Activated naive CD8-positive, alpha-beta T cell treated with anti-CD3 and anti-CD28 coated beads for 36 hours (primary cell): ENCODE data around the gene RESP18. TPM values are rescaled to one million over a fixed set of nuclear protein-coding genes. Genes with fewer than 3 reads are reported as not detected.

Source experiments
- DNase-seq: peaks from one replicate; pipeline ENCODE4 v3.0.0; 2021
- H3K27ac Mint-ChIP-seq: one replicate; pipeline ENCODE4 v1.8.0; 2022; ENCODE audit warnings: mild to moderate bottlenecking, moderate library complexity, mixed read lengths
- H3K27me3 Mint-ChIP-seq: one replicate; pipeline ENCODE4 v1.8.0; 2022; ENCODE audit warnings: mild to moderate bottlenecking, mixed read lengths
- H3K36me3 Mint-ChIP-seq: one replicate; pipeline ENCODE4 v1.8.0; 2021; ENCODE audit warnings: mild to moderate bottlenecking, mixed read lengths
- H3K4me1 Mint-ChIP-seq: one replicate; pipeline ENCODE4 v1.8.0; 2021; ENCODE audit warnings: mixed read lengths
- H3K4me3 Mint-ChIP-seq: one replicate; pipeline ENCODE4 v1.8.0; 2022; ENCODE audit warnings: mild to moderate bottlenecking, moderate library complexity, mixed read lengths
- H3K9me3 Mint-ChIP-seq: one replicate; pipeline ENCODE4 v1.8.0; 2022; ENCODE audit warnings: mixed read lengths
- total RNA-seq, 2 experiments: library from RNA; stranded (reverse); gene quantifications; one replicate each; pipeline ENCODE4 v1.2.3, GENCODE V29; 2021

The RESP18 gene
- total RNA-seq, 2 experiments from 2014 or later, result not detected

DNA sequence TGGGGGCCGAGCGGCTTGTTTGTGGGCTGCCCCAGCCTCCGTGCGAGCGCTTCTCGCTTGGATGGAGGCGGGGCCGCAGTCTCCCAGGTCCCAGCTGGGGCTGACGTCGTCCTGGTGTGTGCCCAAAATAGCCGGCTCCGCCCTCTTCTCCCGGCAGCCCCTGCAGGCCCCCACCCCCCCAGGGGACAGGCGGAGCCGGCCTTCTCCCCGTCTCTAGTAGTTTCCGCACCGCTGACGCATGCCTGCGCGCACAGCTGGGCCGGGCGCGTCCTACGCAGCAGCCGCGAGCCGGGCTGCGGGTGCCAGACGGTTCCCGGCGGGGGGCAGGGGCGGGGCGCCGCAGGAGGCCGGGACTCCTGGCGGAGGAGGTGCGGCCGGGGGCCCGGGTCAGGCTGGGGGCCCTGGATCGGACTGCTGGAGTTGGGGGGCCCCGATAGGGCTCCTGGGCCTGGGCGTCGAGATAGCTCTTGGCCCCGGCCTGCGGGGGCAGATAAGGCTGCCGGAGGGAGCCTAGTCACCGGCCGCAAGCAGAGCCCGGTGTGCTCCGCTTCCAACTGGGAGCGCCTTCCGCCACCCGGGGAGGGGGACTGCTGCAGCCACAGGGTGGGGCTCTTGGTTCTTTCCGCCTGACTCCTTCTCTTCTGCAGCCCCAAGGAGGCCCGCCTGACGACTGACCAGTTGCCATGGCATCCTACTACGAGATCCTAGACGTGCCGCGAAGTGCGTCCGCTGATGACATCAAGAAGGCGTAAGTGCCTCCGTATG lies 53.2 kb downstream of the RESP18 start, which contains the start of gene DNAJB2:
DNAJB2 (plus strand) TSS at position 216 of the 765 bp plus-strand sequence; CDS start at position 684, 468 bp downstream.
- Mint-ChIP-seq H3K9me3 (no peaks in the 10 kb centered on the region), H3K27me3 (no peaks in the 10 kb centered on the region), H3K27ac (peak within 1 kb of the TSS; percentile 97), H3K4me1 (peaks cover 43% of the 10 kb centered on the region), H3K36me3 (peaks cover 16% of the 10 kb centered on the region), H3K4me3 (peak within 1 kb of the TSS; percentile 91)
- peak; percentile 100 for DNase-seq

DNA sequence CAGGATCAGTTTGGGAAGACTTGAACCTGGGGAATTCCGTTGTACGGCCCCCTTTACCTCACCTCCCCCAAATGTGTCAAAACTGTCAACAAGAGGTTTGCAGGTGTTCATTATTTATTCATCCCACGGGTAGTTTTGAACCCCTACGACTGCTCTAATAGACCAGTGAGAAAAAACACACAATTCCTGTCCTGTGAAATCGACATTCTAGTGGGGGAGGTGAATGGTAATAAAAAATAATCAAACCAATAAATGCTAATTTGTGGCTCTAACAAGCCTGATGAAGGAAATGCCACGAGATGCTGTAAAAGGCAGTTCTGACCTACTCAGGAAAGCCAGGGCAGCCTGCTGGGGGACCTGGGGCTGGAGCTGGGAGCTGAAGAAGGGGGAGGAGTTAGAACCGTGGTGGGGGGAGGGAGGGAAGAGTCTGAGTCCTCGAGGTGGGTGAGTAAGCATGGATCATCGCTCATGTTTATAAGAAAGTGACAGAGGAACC lies 53.8 kb downstream of the RESP18 start:
- Mint-ChIP-seq H3K9me3 (no peaks in the 10 kb centered on the region), H3K27me3 (no peaks in the 10 kb centered on the region), H3K27ac (peak overlapping the region; percentile 92), H3K36me3 (peaks cover 15% of the 10 kb centered on the region), H3K4me1 (peaks cover 43% of the 10 kb centered on the region), H3K4me3 (peak overlapping the region; percentile 78)
- DNase-seq, result no peak

DNA sequence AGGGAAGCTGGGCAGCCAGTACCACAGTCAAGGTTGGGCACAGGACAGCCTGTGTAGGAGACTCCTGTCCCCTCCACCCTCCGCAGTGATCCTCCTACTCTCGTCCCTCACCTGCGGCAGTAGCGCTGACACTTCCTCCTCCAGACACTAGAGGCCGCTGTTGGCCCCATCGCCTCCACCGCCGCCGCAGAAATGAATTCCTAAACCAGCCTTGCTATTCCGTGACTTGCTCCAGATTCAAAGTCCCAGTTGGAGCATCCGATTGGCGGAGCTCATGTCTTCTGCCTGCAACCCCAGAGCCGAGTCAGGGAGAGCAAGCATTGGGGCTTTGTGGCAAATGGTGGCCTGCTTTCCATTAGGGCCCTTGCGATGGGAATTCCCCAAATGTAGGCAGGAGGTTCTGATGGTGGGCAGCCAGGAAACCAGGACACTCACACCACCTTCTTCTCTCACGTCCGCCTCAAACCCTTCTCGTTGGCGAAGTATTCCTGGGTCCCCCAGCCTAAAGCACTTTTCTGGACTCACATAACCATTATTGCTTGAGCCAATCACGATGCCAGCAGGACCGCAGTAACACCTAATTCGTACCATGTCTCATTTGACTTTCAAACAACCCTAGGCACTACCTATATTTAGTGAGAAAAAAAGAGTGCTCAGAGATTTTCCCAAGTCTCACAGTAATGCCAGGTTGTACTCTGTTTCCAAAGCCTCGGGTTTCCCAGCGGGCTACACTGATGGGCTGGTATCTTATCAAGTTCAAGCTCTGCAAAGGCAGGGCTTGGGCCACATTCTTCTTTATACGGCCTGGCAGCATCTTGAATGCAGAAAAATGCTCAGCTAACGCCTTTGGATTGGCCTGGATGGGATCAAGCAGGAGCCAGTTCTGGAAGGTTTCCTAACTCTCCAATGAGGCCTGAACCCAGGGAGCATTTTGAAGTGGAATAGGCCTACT lies 54.6 kb downstream of the RESP18 start:
- Mint-ChIP-seq H3K27me3 (no peaks in the 10 kb centered on the region), H3K4me3 (peak overlapping the region; percentile 78), H3K9me3 (no peaks in the 10 kb centered on the region), H3K4me1 (peaks cover 43% of the 10 kb centered on the region), H3K27ac (peak overlapping the region; percentile 92), H3K36me3 (peaks cover 12% of the 10 kb centered on the region)
- DNase-seq, result peak; percentile 74

Other genes starting within 250 kb of the RESP18 start
- 10 to 100 TPM; 19.8 to 21.1 TPM for gene NHEJ1, start 171.9 kb downstream of the RESP18 start, total RNA-seq
- 1 to 10 TPM in 1 of 2 experiments, under 1 TPM in 1; 0.92 to 1.1 TPM for gene SLC23A3, start 162.7 kb downstream of the RESP18 start, total RNA-seq
- 10 to 100 TPM; 44.1 to 50.2 TPM for gene CNPPD1, start 155.8 kb downstream of the RESP18 start, total RNA-seq
- gene RETREG2, start 154.5 kb downstream of the RESP18 start, total RNA-seq, result 10 to 100 TPM; 54.2 to 57.7 TPM
- gene ZFAND2B, start 126.0 kb downstream of the RESP18 start, total RNA-seq, result 10 to 100 TPM; 22.8 to 27.2 TPM
- gene ABCB6, start 113.8 kb downstream of the RESP18 start, total RNA-seq, result 10 to 100 TPM; 20.4 to 21.3 TPM
- gene ATG9A, start 103.1 kb downstream of the RESP18 start, total RNA-seq, result 10 to 100 TPM; 47.1 to 55.0 TPM
- gene ANKZF1, start 102.9 kb downstream of the RESP18 start, total RNA-seq, result 100 to 1,000 TPM; 102 to 114 TPM
- gene GLB1L, start 87.3 kb downstream of the RESP18 start, total RNA-seq, result 1 to 10 TPM; 1.6 to 3.0 TPM
- gene STK16, start 87.3 kb downstream of the RESP18 start, total RNA-seq, result 10 to 100 TPM; 27.8 to 30.7 TPM
- not detected for gene TUBA4B, start 79.5 kb downstream of the RESP18 start, total RNA-seq
- 100 to 1,000 TPM; 208 to 212 TPM for gene TUBA4A, start 78.8 kb downstream of the RESP18 start, total RNA-seq
- 10 to 100 TPM; 43.8 to 47.5 TPM for gene DNAJB2, start 53.4 kb downstream of the RESP18 start, total RNA-seq
- 1 to 10 TPM; 1.7 to 2.5 TPM for gene PTPRN, start 23.3 kb downstream of the RESP18 start, total RNA-seq
- gene DNPEP, start 55.2 kb upstream of the RESP18 start, total RNA-seq, result 100 to 1,000 TPM; 122 to 123 TPM
- under 1 TPM; 0.26 to 0.39 TPM for gene DES, start 85.6 kb upstream of the RESP18 start, total RNA-seq
- 1 to 10 TPM; 1.5 to 1.6 TPM for gene SPEG, start 102.1 kb upstream of the RESP18 start, total RNA-seq
- 10 to 100 TPM; 29.1 to 31.5 TPM for gene GMPPA, start 166.1 kb upstream of the RESP18 start, total RNA-seq
- not detected for gene ASIC4, start 181.7 kb upstream of the RESP18 start, total RNA-seq
- 10 to 100 TPM; 21.9 to 23.9 TPM for gene CHPF, start 211.1 kb upstream of the RESP18 start, total RNA-seq
- gene TMEM198, start 211.3 kb upstream of the RESP18 start, total RNA-seq, result 1 to 10 TPM; 3.5 to 4.2 TPM
- 1 to 10 TPM; 1.7 to 2.0 TPM for gene OBSL1, start 238.8 kb upstream of the RESP18 start, total RNA-seq
- gene INHA, start 239.6 kb upstream of the RESP18 start, total RNA-seq, result not detected